ENCODE results near the gene SBK1.

SBK1 gene

GRCh38 chr16:28283173-28283572 is 9.2 kb upstream of the SBK1 start:
- H2AFZ ChIP-seq (ENCODE audit: low read length) = no peak overlapping the region
- TF ChIP-seq, protein P1, sequence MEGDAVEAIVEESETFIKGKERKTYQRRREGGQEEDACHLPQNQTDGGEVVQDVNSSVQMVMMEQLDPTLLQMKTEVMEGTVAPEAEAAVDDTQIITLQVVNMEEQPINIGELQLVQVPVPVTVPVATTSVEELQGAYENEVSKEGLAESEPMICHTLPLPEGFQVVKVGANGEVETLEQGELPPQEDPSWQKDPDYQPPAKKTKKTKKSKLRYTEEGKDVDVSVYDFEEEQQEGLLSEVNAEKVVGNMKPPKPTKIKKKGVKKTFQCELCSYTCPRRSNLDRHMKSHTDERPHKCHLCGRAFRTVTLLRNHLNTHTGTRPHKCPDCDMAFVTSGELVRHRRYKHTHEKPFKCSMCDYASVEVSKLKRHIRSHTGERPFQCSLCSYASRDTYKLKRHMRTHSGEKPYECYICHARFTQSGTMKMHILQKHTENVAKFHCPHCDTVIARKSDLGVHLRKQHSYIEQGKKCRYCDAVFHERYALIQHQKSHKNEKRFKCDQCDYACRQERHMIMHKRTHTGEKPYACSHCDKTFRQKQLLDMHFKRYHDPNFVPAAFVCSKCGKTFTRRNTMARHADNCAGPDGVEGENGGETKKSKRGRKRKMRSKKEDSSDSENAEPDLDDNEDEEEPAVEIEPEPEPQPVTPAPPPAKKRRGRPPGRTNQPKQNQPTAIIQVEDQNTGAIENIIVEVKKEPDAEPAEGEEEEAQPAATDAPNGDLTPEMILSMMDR (IDR thresholded peaks at IDR 0.05; ENCODE audit: low read length) = no peak
- no peak for TF ChIP-seq EZH2 (IDR thresholded peaks at IDR 0.05; ENCODE audit: borderline replicate concordance, low read length)

GRCh38 chr16:28283798-28284577 is 8.3 kb upstream of the SBK1 start:
- TF ChIP-seq, protein P1 (IDR thresholded peaks at IDR 0.05; ENCODE audit: low read length) = no peak
- TF ChIP-seq EZH2 (IDR thresholded peaks at IDR 0.05; ENCODE audit: borderline replicate concordance, low read length) = no peak
- Histone ChIP-seq H2AFZ (ENCODE audit: low read length) (no peak overlapping the region), H3K79me2 (ENCODE audit: insufficient read depth, low read length) (no peaks in the 10 kb centered on the region), H4K20me1 (ENCODE audit: insufficient read depth, low read length) (no peaks in the 10 kb centered on the region), H3K9me2 (ENCODE audit: low read depth, low read length) (no peaks in the 10 kb centered on the region), H3K9me3 (ENCODE audit: low read length) (no peaks in the 10 kb centered on the region), H3K9ac (ENCODE audit: low read length) (no peak overlapping the region), H3K4me3 (ENCODE audit: low read depth, low read length, poor library complexity, severe bottlenecking) (no peak overlapping the region), H3K27ac (ENCODE audit: low read depth, low read length, poor library complexity, severe bottlenecking) (no peak overlapping the region), H3K27me3 (ENCODE audit: insufficient read depth, low read length) (peaks cover 12% of the 10 kb centered on the region), H3K4me2 (ENCODE audit: low read length) (no peak overlapping the region), H3F3A (ENCODE audit: insufficient read depth, low read length) (no peaks in the 10 kb centered on the region), H3K4me1 (ENCODE audit: insufficient read depth, low read length, severe bottlenecking) (no peaks in the 10 kb centered on the region), H3K36me3 (ENCODE audit: insufficient read depth, low read length) (no peaks in the 10 kb centered on the region)

More at GRCh38 chr16:28283173-28283572, 9.2 kb upstream of the SBK1 start:
- H3K27ac ChIP-seq (ENCODE audit: low read depth, low read length, poor library complexity, severe bottlenecking) = no peak overlapping the region
- no peaks in the 10 kb centered on the region for H3K4me1 ChIP-seq (ENCODE audit: insufficient read depth, low read length, severe bottlenecking)
- no peaks in the 10 kb centered on the region for H4K20me1 ChIP-seq (ENCODE audit: insufficient read depth, low read length)
- no peaks in the 10 kb centered on the region for H3K9me2 ChIP-seq (ENCODE audit: low read depth, low read length)
- H3F3A ChIP-seq (ENCODE audit: insufficient read depth, low read length) = no peaks in the 10 kb centered on the region
- H3K9me3 ChIP-seq (ENCODE audit: low read length) = no peaks in the 10 kb centered on the region
- no peak overlapping the region for H3K9ac ChIP-seq (ENCODE audit: low read length)
- no peaks in the 10 kb centered on the region for H3K79me2 ChIP-seq (ENCODE audit: insufficient read depth, low read length)
- peaks cover 12% of the 10 kb centered on the region for H3K27me3 ChIP-seq (ENCODE audit: insufficient read depth, low read length)
- H3K36me3 ChIP-seq (ENCODE audit: insufficient read depth, low read length) = no peaks in the 10 kb centered on the region
- no peak overlapping the region for H3K4me3 ChIP-seq (ENCODE audit: low read depth, low read length, poor library complexity, severe bottlenecking)
- no peak overlapping the region for H3K4me2 ChIP-seq (ENCODE audit: low read length)

GRCh38 chr16:28285649-28286048 is 6.7 kb upstream of the SBK1 start:
- no peaks in the 10 kb centered on the region for H3K79me2 ChIP-seq (ENCODE audit: insufficient read depth, low read length)
- no peaks in the 10 kb centered on the region for H3K36me3 ChIP-seq (ENCODE audit: insufficient read depth, low read length)
- no peaks in the 10 kb centered on the region for H4K20me1 ChIP-seq (ENCODE audit: insufficient read depth, low read length)
- no peak overlapping the region for H3K4me2 ChIP-seq (ENCODE audit: low read length)
- no peak overlapping the region for H2AFZ ChIP-seq (ENCODE audit: low read length)
- no peaks in the 10 kb centered on the region for H3K9me3 ChIP-seq (ENCODE audit: low read length)
- no peak overlapping the region for H3K27ac ChIP-seq (ENCODE audit: low read depth, low read length, poor library complexity, severe bottlenecking)
- TF ChIP-seq, protein P1 (IDR thresholded peaks at IDR 0.05; ENCODE audit: low read length) = no peak
- no peak for TF ChIP-seq EZH2 (IDR thresholded peaks at IDR 0.05; ENCODE audit: borderline replicate concordance, low read length)
- H3K27me3 ChIP-seq (ENCODE audit: insufficient read depth, low read length) = peaks cover 12% of the 10 kb centered on the region; the same call in 1 of the 2 replicates
- H3K9me2 ChIP-seq (ENCODE audit: low read depth, low read length) = no peaks in the 10 kb centered on the region
- no peak overlapping the region for H3K4me3 ChIP-seq (ENCODE audit: low read depth, low read length, poor library complexity, severe bottlenecking)
- H3K4me1 ChIP-seq (ENCODE audit: insufficient read depth, low read length, severe bottlenecking) = no peaks in the 10 kb centered on the region
- no peak overlapping the region for H3K9ac ChIP-seq (ENCODE audit: low read length)
- no peaks in the 10 kb centered on the region for H3F3A ChIP-seq (ENCODE audit: insufficient read depth, low read length)
